NCI-H2107 treated with DMSO at 0.1 percent for 48 hours (cell line): ENCODE results near the gene RNH1.
A peak's percentile ranks its signal among the peaks of the same experiment; 100 is the strongest.

Experiments used
- DNase-seq: peaks from one replicate; lab custom pipeline; 2025; ENCODE audit not compliant: unreplicated experiment; lab: John Stamatoyannopoulos, UW

Gene RNH1

GRCh38 chr11:537622-538430 is 30.8 kb upstream of the RNH1 start:
- DNase-seq = no peak

DNA sequence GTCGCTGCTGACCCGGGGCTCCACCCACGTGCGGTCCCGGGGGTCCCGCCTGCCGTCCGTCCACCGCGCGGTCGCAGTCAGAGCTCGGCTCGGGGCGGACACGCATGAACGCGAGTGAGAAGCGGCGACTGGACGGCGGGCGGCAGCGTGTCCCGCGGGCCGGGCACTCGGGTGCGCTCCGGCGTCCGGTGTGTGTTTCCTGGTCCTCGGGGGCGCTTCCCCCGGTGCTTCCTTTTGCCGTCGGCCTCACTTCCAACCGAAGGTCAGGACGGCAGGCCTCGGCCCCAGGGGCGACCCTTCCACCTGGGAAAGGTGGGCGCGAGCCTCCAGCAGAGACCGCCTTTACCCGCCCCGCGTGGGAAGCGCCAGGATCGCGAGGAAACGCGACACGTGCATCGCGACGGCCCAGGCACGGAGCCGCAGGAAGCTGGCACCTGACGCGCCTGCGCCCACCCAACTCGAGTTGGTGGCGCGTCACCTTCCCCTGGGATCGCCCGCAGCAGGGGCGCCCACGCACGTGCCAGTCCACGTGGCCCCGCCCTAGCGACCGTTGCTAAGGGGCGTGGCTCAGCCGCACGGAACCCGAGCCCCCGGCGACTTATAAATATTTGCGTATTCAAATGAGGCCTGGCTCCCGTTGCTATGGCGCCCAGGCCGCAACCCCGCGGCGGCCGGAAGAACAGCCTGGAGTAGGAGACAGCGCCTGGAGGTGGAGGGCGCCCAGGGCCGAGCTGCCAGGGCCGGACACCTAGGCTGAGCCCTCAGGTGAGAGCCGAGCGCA is 30.0 kb upstream of the RNH1 start, which contains the start of gene LRRC56:
Gene LRRC56, plus strand, starts transcription at position 687 of the 781 bp plus-strand sequence. CDS start 3,158 bp downstream, outside the sequence.
- DNase-seq = peak; percentile 68

DNA sequence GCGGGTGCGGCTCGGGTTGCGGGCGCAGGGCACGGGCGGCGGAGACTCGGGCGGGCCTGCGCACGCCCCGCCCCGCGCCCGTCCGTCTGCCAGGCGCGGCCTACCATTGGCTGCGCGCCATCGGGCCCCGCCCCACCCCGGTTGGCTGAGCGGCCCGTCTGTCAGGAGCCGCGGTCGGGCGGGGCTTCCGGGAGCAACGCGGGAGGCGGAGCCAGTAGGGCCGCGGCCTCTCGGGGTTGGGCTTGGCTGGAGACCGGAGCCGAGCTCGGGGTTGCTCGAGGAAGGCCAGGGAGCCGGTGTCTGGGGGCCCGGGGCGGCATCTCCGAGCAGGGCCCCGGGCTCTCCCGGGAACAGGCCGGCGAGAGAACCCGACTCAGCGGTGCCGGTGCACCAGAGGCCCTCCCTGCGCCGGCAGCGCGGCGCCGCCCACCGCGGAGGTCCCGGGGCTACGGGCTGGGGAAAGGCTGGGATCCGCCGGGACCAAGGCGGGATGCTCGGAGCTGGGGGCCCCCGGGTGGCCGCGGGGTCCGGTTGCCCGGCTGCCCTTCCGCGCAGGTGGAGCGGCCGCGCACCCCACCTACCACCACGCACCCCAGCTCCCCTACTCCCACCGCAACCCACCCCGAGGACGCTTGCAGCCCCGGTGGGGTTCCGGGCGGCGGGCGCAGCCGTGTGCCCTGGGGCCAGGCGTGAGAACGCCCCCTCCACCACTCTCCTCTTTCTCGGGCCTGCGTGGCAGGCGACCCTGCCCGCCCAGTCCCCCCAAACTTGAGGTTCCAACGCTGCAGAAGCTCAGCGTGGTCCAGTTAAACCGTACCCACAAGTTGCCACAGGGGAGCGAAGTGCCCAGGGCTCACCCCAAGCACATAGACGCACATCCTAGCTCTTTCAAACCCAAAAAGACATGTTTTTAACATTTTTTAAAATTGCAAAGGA is 28.7 kb upstream of the RNH1 start, which contains the start of gene HRAS:
Gene HRAS, minus strand, starts transcription at position 58 of the 936 bp plus-strand sequence.
- peak; percentile 79 for DNase-seq

GRCh38 chr11:535210-535518 is 28.1 kb upstream of the RNH1 start:
- no peak for DNase-seq

DNA sequence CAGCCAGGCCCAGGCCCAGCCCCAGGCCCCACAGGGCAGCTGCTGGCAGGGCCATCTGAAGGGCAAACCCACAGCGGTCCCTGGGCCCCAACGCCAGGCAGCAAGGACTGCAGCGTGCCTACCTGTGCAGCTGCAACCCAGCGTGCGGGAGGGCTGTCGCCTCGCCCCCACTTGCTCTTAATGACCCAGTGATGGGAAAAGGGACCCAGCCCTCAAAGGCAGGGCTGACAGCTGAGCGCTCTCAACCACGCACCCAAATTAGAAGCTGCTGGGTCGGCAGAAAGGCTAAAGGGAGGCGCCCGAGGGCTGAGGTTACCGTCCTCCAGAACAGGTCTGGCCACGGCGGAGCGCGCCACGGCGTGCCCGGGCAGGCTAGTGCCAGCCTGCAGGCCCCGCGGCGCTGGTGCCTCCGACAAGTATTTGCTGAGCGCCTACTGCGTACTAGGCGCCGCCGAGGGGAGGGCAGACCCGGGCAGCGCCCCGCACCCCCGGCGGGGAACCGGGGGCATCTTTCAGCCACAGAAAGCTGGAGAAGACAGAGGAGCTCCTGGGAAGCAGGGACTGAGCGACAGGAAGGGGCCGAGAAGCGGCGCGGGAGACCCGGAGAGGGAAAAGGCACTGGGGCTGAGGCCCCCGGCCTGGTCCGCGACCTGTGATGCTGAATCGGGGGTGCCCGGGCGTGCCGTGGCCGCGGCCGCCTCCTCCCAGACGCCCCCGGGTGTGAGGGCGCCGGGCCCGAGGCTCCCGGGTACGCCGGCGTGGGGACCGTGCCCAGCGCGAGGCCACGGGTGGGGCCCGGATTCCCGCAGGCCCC is 27.6 kb upstream of the RNH1 start:
- DNase-seq = no peak

GRCh38 chr11:533586-534395 is 26.7 kb upstream of the RNH1 start:
- no peak for DNase-seq

- DNase-seq = no peak
Observed at GRCh38 chr11:532986-533585, 26.0 kb upstream of the RNH1 start.

- DNase-seq = no peak
Observed at GRCh38 chr11:532527-532985, 25.5 kb upstream of the RNH1 start.

DNA sequence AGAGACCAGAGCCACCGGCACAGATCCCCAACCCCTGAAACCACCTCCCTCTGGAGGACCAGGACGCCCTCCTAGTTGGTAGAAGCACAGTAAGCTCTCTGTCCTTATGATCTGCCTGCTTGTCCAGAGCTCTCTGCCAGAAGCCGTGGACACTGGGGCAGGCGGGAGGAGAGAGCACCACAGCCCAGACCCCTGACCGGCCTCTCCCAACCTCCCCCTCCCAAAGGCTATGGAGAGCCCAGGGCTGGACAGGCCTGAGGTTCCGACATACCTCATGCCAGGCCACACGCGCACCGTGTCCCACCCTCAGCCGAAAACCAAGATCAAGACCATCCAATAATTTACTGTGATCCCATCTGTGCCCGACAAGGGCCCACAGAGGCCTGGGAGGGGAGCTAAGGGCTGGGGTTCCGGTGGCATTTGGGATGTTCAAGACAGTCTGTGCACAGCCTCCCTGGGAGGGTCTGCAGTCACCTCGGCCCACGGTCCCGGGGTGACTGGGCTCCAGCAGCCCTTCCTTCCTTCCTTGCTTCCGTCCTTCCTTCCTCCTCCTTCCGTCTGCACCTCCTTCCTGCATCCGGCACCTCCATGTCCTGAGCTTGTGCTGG is 25.0 kb upstream of the RNH1 start:
- DNase-seq = no peak

DNA sequence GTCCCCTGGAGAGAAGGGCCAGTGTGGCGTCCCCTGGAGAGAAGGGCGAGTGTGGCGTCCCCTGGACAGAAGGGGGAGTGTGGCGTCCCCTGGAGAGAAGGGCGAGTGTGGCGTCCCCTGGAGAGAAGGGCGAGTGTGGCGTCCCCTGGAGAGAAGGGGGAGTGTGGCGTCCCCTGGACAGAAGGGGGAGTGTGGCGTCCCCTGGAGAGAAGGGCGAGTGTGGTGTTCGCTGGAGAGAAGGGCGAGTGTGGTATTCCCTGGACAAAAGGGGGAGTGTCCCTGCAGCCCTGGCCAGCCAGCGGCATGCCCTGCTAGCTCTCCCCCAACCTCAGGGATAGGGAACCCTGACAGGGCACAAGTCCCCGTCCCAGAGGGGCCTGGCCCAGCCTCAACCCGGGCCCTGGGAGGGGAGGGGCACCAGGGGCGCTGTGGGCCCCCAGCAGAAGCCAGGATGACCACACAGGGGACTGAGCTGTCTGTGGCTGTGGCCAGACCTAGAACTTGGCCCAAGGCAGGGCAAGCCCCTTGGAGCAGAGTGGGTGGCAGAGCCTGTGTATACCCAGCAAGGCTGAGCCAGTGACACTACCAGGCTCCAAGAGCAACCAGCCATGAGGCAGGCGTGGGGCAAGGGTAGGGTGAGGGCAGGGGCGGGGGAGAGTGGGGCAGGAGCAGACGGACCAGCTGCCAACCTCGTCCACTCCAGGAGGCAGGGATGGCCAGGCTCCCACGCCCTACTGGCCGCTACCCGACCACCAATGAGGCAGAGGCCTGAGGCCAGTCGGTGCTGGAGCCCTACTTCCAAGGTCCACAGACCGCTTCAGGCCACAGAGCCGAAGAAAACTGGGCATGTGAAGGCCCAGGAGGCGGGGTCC is 24.2 kb upstream of the RNH1 start:
- DNase-seq = no peak

- DNase-seq = no peak
Observed at GRCh38 chr11:529728-530411, 22.8 kb upstream of the RNH1 start.

DNA sequence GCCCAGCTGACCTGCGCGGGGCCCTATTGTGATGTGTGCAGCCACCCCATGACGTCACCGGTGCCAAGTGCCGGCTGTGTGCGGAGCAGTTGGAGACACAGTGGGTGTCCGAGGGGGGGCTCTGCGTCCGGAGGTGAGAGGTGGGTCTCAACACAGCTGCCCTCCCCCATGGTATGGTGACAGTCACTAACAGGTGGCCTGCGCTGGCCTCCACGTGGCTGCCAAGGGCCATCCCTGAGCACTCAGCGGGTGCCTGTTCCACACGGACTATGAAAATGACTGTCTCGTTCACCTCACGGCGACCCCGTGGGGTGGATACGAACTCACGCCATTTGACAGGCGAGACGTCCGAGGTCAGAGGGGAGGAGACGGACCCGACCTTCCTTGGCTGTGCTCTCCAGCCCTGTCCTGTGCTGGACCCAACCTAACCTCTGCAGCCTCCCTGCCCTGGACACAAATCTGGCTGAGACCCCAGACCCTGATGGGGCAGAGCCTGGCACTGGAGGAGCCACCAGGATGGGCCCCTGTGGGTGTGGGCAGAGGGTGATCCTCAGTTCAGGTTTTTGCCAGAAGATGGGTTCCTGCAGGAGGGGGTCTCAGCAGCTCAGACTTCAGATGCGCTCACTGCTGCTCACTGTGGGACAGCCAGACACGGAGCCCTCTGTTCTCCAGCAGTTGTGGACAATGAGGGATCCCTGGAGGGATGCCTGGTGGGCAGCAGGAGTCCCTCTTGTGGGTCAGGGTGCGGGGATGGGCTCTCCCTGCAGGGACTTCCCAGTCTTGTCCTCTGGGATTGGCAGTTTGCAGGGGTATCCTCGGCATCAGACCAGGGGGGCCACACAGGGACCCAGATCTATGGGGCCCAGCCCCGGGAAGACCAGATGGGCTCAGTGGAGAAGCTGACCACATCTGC is 22.0 kb upstream of the RNH1 start:
- DNase-seq = no peak

DNA sequence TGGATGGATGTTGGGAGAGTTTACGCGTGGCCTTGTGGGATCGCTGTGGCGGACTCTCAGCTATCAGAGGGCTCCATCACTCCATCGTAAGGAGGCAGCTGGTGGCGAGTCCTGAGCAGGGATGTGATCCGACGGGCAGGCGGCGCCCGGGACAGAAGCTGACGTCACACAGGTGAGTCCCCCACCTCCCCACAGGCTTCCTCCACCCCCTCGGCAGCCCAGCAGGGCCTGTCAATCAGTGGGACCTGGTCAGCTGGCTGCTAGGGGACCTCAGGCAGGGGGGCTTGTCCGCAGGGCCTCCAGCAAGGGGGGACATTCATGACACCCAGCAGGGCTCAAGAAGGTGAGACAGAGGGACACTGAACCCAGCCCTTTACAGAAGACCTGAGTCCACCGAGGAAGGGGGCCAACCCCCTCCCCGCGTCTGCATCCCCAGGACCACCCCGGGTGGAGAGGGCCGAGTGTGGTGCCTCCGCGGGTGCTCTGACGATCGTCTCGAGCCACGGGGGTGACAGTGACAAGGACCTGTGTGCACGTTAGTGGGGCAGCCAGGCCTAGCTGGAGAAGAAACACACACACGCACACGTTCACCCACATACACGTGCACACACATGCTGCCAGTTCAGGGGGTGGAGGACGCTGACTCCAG is 21.2 kb upstream of the RNH1 start:
- DNase-seq = no peak

- peak; percentile 3 for DNase-seq
Observed at GRCh38 chr11:526192-526591, 19.1 kb upstream of the RNH1 start.

DNA sequence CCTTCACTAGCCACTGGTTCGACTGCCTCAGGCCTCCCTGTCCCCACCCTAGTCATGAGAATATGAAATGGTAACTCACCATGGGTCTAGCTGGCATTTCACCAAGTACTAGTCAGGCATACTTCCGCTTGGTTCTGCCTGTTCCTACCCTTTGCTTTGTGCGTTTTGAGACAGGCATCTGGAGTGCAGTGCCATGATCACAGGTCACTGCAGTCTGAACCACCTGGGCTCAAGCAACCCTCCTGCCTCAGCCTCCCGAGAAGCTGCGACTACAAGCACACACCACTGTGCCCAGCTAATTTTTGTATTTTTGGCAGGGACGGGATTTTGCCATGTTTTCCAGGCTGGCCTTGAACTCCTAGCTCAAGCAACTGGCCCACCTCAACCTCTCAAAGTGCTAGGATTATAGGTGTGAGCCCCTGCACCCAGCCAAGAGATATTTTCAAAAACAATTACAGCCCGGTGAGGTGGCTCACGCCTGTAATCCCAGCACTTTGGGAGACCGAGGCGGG is 14.2 kb upstream of the RNH1 start:
- no peak for DNase-seq
